Left ventricle myocardium superior (tissue), 1 donor: ENCODE measurements around the gene LOXL3. TPM values are rescaled to one million over a fixed set of nuclear protein-coding genes. Genes with fewer than 3 reads are reported as not detected.
A peak's percentile ranks its signal among the peaks of the same experiment; 100 is the strongest.

Experiments used
- ATAC-seq: fragments of 200-7000 bp; cut with Tn5 transposase; one replicate; pipeline ENCODE4 v1.9.1; 2020; ENCODE audit warnings: mild to moderate bottlenecking, moderate library complexity
- DNase-seq: peaks from one replicate; pipeline ENCODE4 v3.0.0-alpha.2; 2020
- intact Hi-C: fragments of 100-400 bp; cut with micrococcal nuclease; formaldehyde crosslinking; loops from one replicate; pipeline ENCODE4 v1.11.0; 2022
- total RNA-seq: library from RNA; stranded (reverse); fragmentation: NEBNext Ultra II Directional; extraction: Animal tissue kit (Norgen Biotek cat#: 25700); gene quantifications from one replicate; pipeline ENCODE4 v1.2.1, GENCODE V29; 2021
- donor health status: DM: no; HTN: yes; CAD: no; lungs with severe emphysema.

Gene LOXL3
- total RNA-seq, 1 donor from 2014 or later: 2.6 TPM

DNA sequence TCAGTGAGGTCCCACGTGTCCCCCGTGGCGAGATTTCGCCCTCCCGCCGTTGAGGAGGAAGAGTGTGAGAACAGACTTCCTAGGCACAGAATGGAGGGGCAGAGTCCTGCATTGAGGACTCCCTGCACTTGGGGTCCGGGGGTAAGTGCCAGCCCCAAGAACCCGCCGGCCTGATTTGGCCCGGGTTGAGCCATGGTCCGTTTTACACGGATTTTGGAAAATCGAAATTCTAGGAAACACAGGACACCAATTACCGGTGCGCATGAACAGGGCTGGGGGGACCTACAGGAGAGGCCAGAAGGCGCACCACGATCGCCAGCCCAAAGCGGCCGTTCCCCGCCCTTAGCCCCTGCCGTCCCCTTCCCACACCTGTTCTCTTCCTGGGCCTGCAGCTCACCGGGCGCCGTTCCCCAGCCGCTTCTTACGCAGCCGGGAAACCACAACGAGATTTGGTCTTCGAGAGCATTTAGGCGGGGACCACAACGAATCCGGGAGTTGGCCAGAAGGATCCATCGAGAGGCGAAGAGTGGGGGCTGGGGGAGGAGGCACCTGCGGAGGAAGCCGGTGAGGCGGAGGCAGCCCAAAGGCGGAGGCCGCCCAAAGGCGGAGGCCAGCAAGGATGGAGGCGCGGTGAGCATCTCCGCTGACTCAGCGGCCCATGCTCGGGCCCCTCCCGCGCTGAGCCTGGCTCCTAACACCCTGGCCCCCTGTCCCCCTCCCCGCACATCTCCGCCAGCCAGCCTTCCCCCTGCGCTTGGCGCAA is 40.0 kb downstream of the LOXL3 start:
- no peak for ATAC-seq
- no peak for DNase-seq
- intact Hi-C loops: no loop called here

- ATAC-seq: no peak
- intact Hi-C loops: no loop called here
- no peak for DNase-seq
These were observed 40.8 kb downstream of the LOXL3 start for GRCh38 chr2:74512744-74513604.

GRCh38 chr2:74511104-74511989 is 42.4 kb downstream of the LOXL3 start:
- ATAC-seq: no peak

DNA sequence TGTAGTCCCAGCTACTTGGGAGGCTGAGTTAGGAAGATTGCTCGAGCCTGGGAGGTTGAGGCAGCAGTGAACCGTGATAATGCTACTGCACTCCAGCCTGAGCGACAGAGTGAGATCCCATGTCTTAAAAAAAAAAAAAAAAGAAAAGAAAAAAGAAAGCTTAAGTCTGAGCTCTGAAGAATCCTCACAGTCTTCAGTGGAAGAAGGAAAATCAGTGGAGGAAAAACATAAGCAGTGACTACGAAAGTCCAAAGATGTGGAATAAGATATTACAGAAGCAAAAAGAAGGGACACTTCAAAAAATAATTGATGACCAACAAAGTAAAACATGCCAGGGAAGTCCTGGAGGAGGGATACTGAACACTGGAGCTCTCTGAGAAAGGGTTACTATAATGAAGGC is 43.5 kb downstream of the LOXL3 start:
- DNase-seq (no peak), ATAC-seq (no peak)
- intact Hi-C loops: no loop called here

More at GRCh38 chr2:74511104-74511989, 42.4 kb downstream of the LOXL3 start:
- intact Hi-C loops: no loop called here
- no peak for DNase-seq

GRCh38 chr2:74507926-74508520 is 45.7 kb downstream of the LOXL3 start:
- ATAC-seq: peak; percentile 5
- intact Hi-C loops: no loop called here
- no peak for DNase-seq

GRCh38 chr2:74507145-74507925 is 46.4 kb downstream of the LOXL3 start, which contains the start of gene PCGF1:
TSS of gene PCGF1 (minus strand) at chr2:74507695. CDS start at chr2:74507668, 27 bp downstream.
- DNase-seq (peak; percentile 100), ATAC-seq (peak; percentile 94)
- intact Hi-C loops: no loop called here

- no peak for DNase-seq
- no peak for ATAC-seq
- intact Hi-C loops: no loop called here
These were observed 48.1 kb downstream of the LOXL3 start for GRCh38 chr2:74505448-74506246.

DNA sequence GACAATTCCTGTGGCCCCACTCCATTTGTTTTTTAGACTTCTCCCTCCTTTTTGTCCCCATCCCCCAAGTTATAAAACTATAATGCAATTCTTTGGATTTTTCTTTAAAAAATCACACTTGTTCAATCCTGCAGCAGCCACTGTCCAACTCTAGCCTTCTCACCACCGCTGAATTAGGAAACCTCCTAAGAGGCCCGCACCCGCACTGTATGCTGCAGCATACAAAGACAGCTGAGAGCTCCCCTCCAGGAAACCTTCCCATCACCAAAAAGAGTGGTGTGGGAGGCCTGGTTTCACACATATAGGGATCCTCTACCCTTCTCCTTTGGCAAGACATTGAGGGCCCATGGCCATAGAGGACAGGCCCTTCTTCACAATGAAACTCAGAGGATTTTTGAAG is 49.2 kb downstream of the LOXL3 start:
- no peak for DNase-seq
- ATAC-seq: no peak
- intact Hi-C loops: loop anchor here (5.0 kb wide), 1 partner anchor 83 kb away; no protein-coding TSS in a partner anchor

DNA sequence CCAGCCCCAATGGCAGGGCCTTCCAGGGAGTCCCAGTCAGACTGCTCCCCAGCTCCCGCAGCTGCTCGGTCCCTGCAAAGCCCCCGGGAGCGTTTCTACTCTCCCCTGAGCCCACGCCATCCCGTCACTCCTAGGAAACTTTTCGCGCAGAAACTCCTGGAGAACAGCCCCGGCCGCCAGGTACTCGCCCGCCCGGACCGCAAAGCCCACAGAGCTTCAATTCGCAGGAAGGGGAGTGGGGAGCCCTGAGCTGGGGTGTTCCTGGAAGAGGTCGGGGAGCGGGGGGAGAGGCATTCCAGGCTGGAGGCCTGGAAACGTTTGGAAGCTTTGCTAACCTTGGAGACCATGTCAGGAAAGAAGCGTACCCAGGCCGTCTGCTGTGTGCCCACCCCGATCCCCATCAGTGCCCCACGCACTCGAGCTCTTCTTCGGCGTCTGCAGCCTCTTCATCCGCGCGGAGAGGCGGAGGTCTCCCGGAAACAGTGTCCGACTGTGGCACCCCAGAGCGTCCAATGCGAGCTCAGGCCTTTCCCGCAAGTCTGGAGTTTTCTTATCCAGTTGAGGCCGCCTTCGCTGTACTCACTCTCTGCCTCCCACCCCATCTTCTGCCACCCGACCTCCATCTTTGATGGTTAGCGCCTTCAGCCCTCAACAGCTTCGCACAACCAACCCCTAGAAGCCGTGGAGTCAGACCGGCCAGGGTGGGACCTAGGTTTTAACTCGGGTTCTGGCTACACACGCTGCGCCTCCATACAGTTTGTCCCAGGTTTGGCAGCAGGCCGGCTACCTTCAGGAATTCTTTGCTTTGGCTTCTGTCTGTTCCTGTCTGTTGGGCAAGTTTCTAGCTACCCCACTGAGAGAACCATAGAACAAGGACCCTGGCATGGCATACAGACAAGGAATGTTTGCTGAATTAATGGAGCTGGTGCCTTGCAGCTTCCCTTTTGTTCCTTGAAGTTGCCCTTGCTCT is 50.0 kb downstream of the LOXL3 start:
- intact Hi-C loops: loop anchor here (5.0 kb wide), 1 partner anchor 84 kb away; no protein-coding TSS in a partner anchor
- no peak for ATAC-seq
- no peak for DNase-seq

- intact Hi-C loops: loop anchor here (5.0 kb wide), 1 partner anchor 84 kb away; no protein-coding TSS in a partner anchor
- ATAC-seq (peak; percentile 73), DNase-seq (peak; percentile 90)
These were observed 50.8 kb downstream of the LOXL3 start for GRCh38 chr2:74502720-74503505.

- DNase-seq (peak; percentile 37), ATAC-seq (peak; percentile 7)
These were observed 51.5 kb downstream of the LOXL3 start for GRCh38 chr2:74502147-74502719.

GRCh38 chr2:74501335-74502071 is 52.2 kb downstream of the LOXL3 start:
- intact Hi-C loops: loop anchor here (5.0 kb wide), 1 partner anchor 86 kb away; no protein-coding TSS in a partner anchor
- ATAC-seq (no peak), DNase-seq (no peak)

More at GRCh38 chr2:74502147-74502719, 51.5 kb downstream of the LOXL3 start:
- intact Hi-C loops: loop anchor here (5.0 kb wide), 1 partner anchor 85 kb away; no protein-coding TSS in a partner anchor

GRCh38 chr2:74500578-74500946 is 53.2 kb downstream of the LOXL3 start:
- ATAC-seq (no peak), DNase-seq (no peak)
- intact Hi-C loops: loop anchor here (5.0 kb wide), 1 partner anchor 87 kb away; no protein-coding TSS in a partner anchor
